ENCODE results near the gene DYNC1H1.

Gene DYNC1H1

DNA sequence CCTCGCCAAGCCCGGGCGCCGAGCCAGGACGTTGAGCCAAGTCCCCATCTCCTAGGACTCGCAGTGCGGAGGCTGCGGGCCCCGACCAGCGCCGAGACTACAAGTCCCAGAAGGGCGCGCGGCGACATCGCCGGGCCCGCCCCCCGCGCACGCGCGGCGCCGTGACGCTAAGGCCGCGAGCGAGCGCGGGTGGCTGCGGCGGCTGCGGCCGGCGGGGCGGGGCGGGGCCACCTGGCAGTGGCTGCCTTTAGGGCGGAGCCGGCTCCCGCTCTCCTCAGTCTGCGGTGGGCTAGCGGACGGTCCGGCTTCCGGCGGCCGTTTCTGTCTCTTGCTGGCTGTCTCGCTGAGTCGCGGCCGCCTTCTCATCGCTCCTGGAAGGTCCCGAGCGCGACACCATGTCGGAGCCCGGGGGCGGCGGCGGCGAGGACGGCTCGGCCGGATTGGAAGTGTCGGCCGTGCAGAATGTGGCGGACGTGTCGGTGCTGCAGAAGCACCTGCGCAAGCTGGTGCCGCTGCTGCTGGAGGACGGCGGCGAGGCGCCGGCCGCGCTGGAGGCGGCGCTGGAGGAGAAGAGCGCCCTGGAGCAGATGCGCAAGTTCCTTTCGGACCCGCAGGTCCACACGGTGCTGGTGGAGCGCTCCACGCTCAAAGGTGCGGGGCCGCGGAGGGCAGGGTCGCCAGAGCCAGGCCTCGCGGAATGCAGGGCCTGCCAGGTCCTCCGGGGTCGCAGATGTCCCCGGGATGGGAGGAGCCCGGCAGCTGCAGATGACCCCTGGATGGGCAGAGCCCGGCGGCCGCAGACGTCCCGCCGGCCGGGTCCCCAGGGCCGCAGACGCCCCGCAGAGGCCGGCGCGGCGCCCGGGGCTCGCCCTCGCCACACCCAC lies at the start of gene DYNC1H1:
Gene DYNC1H1 (plus strand): TSS at position 277 of the 884 bp plus-strand sequence. CDS start 119 bp downstream, at position 396.
- DNase-seq (ENCODE audit: extremely low spot score): peak; percentile 92
- ChIA-PET POLR2A (interaction anchor here (1.0 to 1.7 kb wide), 6 partner anchors 11 to 355 kb away, joined by 3 to 12 read pairs (median 3); partner anchors contain the start of genes PPP2R5C and ZNF839), CTCF (interaction anchor here (0.6 to 1.1 kb wide), 2 partner anchors 13 to 79 kb away, joined by 3 to 4 read pairs; no protein-coding TSS in a partner anchor)
- no peak for TF ChIP-seq CTBP1 (IDR thresholded peaks at IDR 0.05; ENCODE audit: borderline replicate concordance)
- no peak for TF ChIP-seq SUZ12 (IDR thresholded peaks at IDR 0.05)
- no peak for TF ChIP-seq BHLHE40 (IDR thresholded peaks at IDR 0.05; ENCODE audit: borderline replicate concordance)
- peak; percentile 56; the same call in 1 of the 2 replicates for TF ChIP-seq ELF4 (IDR thresholded peaks at IDR 0.05)
- no peak for TF ChIP-seq L3MBTL2 (conservative IDR thresholded peaks at IDR 0.05)
- TF ChIP-seq HDGF (IDR thresholded peaks at IDR 0.05; ENCODE audit: borderline replicate concordance): no peak

DNA sequence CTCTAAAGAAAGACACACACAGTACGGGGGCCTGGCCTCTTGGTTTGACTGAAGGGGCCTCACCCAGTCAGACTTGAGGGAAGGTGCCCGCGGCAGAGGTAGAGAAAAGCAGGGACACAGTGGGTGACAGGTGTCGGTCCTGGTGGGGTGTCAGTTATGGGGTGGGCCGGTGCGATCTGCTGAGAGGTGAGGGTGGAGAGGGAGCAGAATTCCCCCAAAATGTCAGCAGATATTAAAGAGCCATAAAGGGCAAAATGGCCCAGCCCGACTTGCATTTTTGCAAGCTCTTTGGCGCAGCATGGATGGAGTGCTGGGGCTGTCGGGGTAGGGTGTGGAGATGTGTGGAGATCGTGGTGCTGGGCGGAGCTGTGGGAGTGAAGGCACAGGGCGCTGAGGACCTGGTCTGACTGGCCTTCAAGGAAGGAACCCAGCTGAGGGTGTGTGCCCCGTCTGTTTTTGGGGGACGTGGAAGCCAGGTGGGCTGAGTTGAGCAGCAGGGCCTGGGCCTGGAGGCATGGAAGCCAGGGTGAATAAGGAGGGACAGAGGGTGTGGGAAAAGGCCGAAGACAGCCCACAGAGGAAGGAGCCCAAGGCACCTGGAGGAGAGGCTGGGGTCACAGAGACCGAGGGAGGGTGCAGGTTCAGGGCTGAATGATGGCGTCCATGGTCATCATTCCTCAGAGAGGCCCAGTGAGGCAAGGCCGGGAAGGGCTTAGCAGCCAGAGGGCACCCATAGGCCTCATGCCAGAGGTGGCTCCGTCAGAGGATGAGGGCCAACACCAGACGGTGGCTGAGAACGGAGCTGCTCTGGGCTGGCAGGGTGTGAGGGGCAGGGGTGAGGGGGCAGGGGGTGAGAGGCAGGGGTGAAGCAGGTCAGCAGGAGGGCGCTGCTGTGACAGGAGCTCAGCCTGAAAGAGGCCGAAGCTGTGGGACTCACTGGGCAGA lies 48.2 kb upstream of the DYNC1H1 start:
- TF ChIP-seq CTBP1 (IDR thresholded peaks at IDR 0.05; ENCODE audit: borderline replicate concordance) (no peak), SP1 (IDR thresholded peaks at IDR 0.05) (no peak), ARNT (IDR thresholded peaks at IDR 0.05) (no peak), BHLHE40 (IDR thresholded peaks at IDR 0.05; ENCODE audit: borderline replicate concordance) (no peak), HDGF (IDR thresholded peaks at IDR 0.05; ENCODE audit: borderline replicate concordance) (no peak), SUZ12 (IDR thresholded peaks at IDR 0.05) (no peak), ELF4 (IDR thresholded peaks at IDR 0.05) (no peak), ZNF384 (IDR thresholded peaks at IDR 0.05) (no peak), L3MBTL2 (conservative IDR thresholded peaks at IDR 0.05) (no peak), FOXA1 (IDR thresholded peaks at IDR 0.05) (no peak), LEF1 (IDR thresholded peaks at IDR 0.05; ENCODE audit: borderline replicate concordance) (no peak), TARDBP (IDR thresholded peaks at IDR 0.05) (no peak), NFRKB (IDR thresholded peaks at IDR 0.05) (no peak), FOXM1 (IDR thresholded peaks at IDR 0.05; ENCODE audit: borderline replicate concordance) (no peak)
- TF ChIP-seq, protein P1, sequence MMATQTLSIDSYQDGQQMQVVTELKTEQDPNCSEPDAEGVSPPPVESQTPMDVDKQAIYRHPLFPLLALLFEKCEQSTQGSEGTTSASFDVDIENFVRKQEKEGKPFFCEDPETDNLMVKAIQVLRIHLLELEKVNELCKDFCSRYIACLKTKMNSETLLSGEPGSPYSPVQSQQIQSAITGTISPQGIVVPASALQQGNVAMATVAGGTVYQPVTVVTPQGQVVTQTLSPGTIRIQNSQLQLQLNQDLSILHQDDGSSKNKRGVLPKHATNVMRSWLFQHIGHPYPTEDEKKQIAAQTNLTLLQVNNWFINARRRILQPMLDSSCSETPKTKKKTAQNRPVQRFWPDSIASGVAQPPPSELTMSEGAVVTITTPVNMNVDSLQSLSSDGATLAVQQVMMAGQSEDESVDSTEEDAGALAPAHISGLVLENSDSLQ (IDR thresholded peaks at IDR 0.05): no peak
- DNase-seq (ENCODE audit: extremely low spot score): no peak
- ChIA-PET POLR2A (no interaction called here), CTCF (no interaction called here)

DNA sequence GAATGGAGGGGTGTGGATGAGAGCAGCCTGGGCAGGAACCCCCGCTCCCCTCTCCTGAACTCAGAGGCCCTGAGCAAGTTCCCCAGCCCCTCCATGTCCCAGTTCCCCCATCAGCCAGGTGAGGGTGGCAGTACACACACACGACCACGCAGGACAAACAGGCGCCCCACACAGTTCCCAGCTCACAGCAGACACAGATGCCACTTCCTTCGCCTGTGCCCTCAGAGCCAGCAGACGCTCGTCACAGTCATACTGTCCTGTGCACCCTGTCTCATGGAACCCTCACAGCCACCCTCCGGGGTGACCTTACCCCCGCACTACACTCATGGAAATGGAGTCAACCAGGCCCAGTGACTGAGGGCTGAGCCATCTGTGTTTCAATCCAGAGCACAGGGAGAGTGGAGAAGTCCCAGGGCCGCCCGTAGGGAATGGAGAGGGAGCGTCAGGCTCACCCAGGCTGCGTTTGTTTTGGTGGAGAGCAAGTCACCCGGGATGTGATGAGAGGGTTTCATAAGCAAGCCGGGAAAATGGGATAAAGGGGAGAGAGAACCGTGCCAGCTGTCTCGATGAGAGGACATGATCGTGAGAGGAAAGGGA lies 47.5 kb upstream of the DYNC1H1 start:
- ChIA-PET CTCF (no interaction called here), POLR2A (no interaction called here)

DNA sequence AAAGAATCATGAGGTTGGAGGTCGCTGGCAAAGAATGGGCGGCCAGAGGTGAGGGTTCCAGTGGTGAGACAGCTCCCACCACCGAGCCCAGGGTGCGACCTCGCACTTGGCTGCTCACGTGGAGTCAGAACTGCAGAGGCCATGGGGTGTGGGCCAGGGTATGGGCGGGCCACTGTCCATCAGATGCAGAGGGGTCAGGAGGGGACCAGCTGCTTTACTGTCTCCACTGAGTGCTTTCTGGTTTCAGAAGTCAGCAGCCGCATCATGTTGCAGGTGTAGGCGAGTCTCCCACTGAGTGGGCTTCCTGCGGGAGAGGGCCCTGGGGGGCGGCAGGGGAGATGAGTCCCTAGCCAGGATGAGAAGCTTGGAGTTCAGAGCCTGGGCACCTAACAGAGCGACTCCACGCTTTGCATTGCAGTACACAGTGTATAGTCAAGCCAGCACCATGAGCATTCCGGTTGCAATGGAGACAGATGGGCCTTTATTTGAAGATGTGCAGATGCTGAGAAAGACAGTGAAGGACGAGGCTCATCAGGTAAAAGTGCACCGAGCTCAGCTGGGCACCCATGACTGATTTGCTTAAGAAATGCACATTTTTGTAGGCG lies 46.9 kb upstream of the DYNC1H1 start:
- TF ChIP-seq ELF4 (IDR thresholded peaks at IDR 0.05) (no peak), HDGF (IDR thresholded peaks at IDR 0.05; ENCODE audit: borderline replicate concordance) (no peak), FOXA1 (IDR thresholded peaks at IDR 0.05) (no peak), BHLHE40 (IDR thresholded peaks at IDR 0.05; ENCODE audit: borderline replicate concordance) (no peak), ARNT (IDR thresholded peaks at IDR 0.05) (no peak), SP1 (IDR thresholded peaks at IDR 0.05) (no peak), LEF1 (IDR thresholded peaks at IDR 0.05; ENCODE audit: borderline replicate concordance) (no peak), TARDBP (IDR thresholded peaks at IDR 0.05) (no peak), ZNF384 (IDR thresholded peaks at IDR 0.05) (no peak), FOXK2 (IDR thresholded peaks at IDR 0.05) (no peak), SUZ12 (IDR thresholded peaks at IDR 0.05) (no peak)
- TF ChIP-seq, protein P1 (IDR thresholded peaks at IDR 0.05): no peak

More for the DNA sequence above, 47.5 kb upstream of the DYNC1H1 start:
- DNase-seq (ENCODE audit: extremely low spot score): no peak
- TF ChIP-seq SP1 (IDR thresholded peaks at IDR 0.05) (no peak), FOXM1 (IDR thresholded peaks at IDR 0.05; ENCODE audit: borderline replicate concordance) (no peak), FOXK2 (IDR thresholded peaks at IDR 0.05) (no peak), L3MBTL2 (conservative IDR thresholded peaks at IDR 0.05) (no peak), CTBP1 (IDR thresholded peaks at IDR 0.05; ENCODE audit: borderline replicate concordance) (no peak), SUZ12 (IDR thresholded peaks at IDR 0.05) (no peak), LEF1 (IDR thresholded peaks at IDR 0.05; ENCODE audit: borderline replicate concordance) (no peak), TARDBP (IDR thresholded peaks at IDR 0.05) (no peak), HDGF (IDR thresholded peaks at IDR 0.05; ENCODE audit: borderline replicate concordance) (no peak)

DNA sequence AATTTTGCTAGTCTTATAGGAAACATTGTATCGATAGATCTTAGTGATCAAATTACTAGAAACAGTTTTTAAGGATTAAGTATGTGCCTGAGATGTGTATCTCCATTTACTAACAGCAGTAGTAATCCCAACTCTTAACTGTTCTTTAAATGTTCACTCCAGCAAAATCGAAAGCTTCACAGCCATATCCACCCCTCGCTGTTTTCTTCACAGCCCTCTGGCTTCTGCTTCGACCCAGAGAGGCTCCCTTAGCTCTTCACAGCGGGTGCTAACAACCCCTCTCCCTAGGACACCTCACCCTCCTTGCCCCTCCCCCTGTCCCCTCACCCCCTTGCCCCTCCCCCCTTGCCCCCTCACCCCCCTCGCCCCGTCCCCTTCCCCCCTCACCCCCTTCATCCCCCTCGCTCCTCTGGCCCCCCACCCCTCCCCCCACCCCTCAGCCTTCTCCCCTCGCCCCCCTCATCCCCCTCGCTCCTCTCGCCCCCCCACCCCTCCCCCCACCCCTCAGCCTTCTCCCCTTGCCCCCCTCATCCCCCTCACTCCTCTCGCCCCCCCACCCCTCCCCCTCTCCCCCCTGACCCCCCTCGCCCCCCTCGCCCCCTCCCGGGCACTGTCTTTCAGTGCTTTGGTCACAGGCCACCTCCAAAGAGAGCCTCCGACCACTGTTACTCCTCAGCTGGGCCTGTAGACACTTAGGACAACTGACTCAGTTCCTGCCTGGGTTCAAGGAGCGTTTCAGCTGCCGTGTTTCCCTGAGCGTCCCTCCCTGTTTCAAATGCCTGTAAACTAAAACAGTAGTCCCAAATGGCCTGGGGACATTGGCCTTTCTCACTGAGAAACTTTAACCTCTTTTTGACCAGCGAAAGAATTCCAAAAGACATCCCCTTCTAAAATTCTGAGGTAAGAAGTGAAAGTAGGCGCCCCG lies 46.0 kb upstream of the DYNC1H1 start:
- ChIA-PET POLR2A (no interaction called here), CTCF (no interaction called here)
- TF ChIP-seq TARDBP (IDR thresholded peaks at IDR 0.05) (no peak), FOXK2 (IDR thresholded peaks at IDR 0.05) (no peak), FOXA1 (IDR thresholded peaks at IDR 0.05) (no peak), FOXM1 (IDR thresholded peaks at IDR 0.05; ENCODE audit: borderline replicate concordance) (no peak), ARNT (IDR thresholded peaks at IDR 0.05) (no peak), HDGF (IDR thresholded peaks at IDR 0.05; ENCODE audit: borderline replicate concordance) (no peak), SP1 (IDR thresholded peaks at IDR 0.05) (no peak), LEF1 (IDR thresholded peaks at IDR 0.05; ENCODE audit: borderline replicate concordance) (no peak), L3MBTL2 (conservative IDR thresholded peaks at IDR 0.05) (no peak)
- TF ChIP-seq, protein P1 (IDR thresholded peaks at IDR 0.05): no peak
- no peak for DNase-seq (ENCODE audit: extremely low spot score)

More for the DNA sequence above, 46.9 kb upstream of the DYNC1H1 start:
- CTCF ChIA-PET: no interaction called here
- no peak for DNase-seq (ENCODE audit: extremely low spot score)
- POLR2A ChIA-PET: no interaction called here
